GM12864 (cell line): ENCODE data around the gene TM9SF3.

Experiments
- DNase-seq: peaks from one replicate; pipeline ENCODE4 v3.0.0-alpha.2; 2011; ENCODE audit warnings: low read depth
- H3K4me3 ChIP-seq: 2 replicates; pipeline ENCODE4 v1.5.1; 2011; ENCODE audit warnings: mild to moderate bottlenecking, low read depth, low read length, control low read depth
- CTCF ChIP-seq: IDR thresholded peaks from 2 replicates; pipeline ENCODE4 v1.5.1; 2011; ENCODE audit warnings: low read depth, mild to moderate bottlenecking, moderate library complexity, low read length, control low read depth, inconsistent platforms; ENCODE audit errors: missing control alignments

TM9SF3 gene

GRCh38 chr10:96588616-96589419 is 2.0 kb upstream of the TM9SF3 start:
- DNase-seq: peak; percentile 53
- H3K4me3 ChIP-seq: no peak overlapping the region
- TF ChIP-seq CTCF: no peak

GRCh38 chr10:96588060-96588554 is 1.3 kb upstream of the TM9SF3 start:
- H3K4me3 ChIP-seq: peak overlapping the region; percentile 91; the same call in 1 of the 2 replicates
- no peak for DNase-seq
- no peak for TF ChIP-seq CTCF

- peak overlapping the region; percentile 91 for H3K4me3 ChIP-seq
- DNase-seq: no peak
- no peak for TF ChIP-seq CTCF
Observed at GRCh38 chr10:96587264-96588059, 650 bp upstream of the TM9SF3 start.

GRCh38 chr10:96585736-96586418 is 935 bp downstream of the TM9SF3 start:
- TF ChIP-seq CTCF: no peak
- peak overlapping the region; percentile 91 for H3K4me3 ChIP-seq
- no peak for DNase-seq

- no peak for DNase-seq
- H3K4me3 ChIP-seq: no peak overlapping the region
- TF ChIP-seq CTCF: no peak
Observed at GRCh38 chr10:96584474-96584873, 2.3 kb downstream of the TM9SF3 start.

GRCh38 chr10:96584035-96584434 is 2.8 kb downstream of the TM9SF3 start:
- DNase-seq: no peak
- no peak overlapping the region for H3K4me3 ChIP-seq

More at GRCh38 chr10:96584035-96584434, 2.8 kb downstream of the TM9SF3 start:
- TF ChIP-seq CTCF: no peak
